OCI-LY1 (cell line): Measurements from ENCODE around the gene MAN1B1.

ENCODE experiments used
- H2AFZ ChIP-seq: fragments of 200-600 bp; sonication (generic), shearing (Covaris generic); 2 replicates; pipeline ENCODE4 v1.6.0; 2014; ENCODE audit warnings: antibody characterized with exemption, mild to moderate bottlenecking, low read length
- H3F3A ChIP-seq: fragments of 200-600 bp; sonication (generic), shearing (Covaris generic); 2 replicates; pipeline ENCODE4 v1.6.0; 2014; ENCODE audit warnings: mild to moderate bottlenecking, antibody characterized with exemption, low read length, moderate library complexity; ENCODE audit not compliant: insufficient read depth
- H3K27ac ChIP-seq: fragments of 200-600 bp; sonication (generic); 2 replicates; pipeline ENCODE4 v1.5.1; 2014; ENCODE audit warnings: low read length, mixed run types, mild to moderate bottlenecking, low read depth; ENCODE audit not compliant: poor library complexity, severe bottlenecking
- H3K27me3 ChIP-seq: fragments of 200-600 bp; sonication (generic); 2 replicates; pipeline ENCODE4 v1.6.0; 2014; ENCODE audit warnings: antibody characterized with exemption, mild to moderate bottlenecking, low read length, moderate library complexity; ENCODE audit not compliant: insufficient read depth
- H3K36me3 ChIP-seq: fragments of 200-600 bp; sonication (generic); 2 replicates; pipeline ENCODE4 v1.6.1; 2014; ENCODE audit warnings: mild to moderate bottlenecking, antibody characterized with exemption, low read length, moderate library complexity, mixed read lengths; ENCODE audit not compliant: insufficient read depth
- H3K4me1 ChIP-seq: fragments of 200-600 bp; sonication (generic); 2 replicates; pipeline ENCODE4 v1.5.1; 2014; ENCODE audit warnings: mild to moderate bottlenecking, low read length, moderate library complexity; ENCODE audit not compliant: insufficient read depth, severe bottlenecking
- H3K4me2 ChIP-seq: fragments of 200-600 bp; sonication (generic), shearing (Covaris generic); 2 replicates; pipeline ENCODE4 v1.6.1; 2014; ENCODE audit warnings: low read length
- H3K4me3 ChIP-seq: fragments of 200-600 bp; sonication (generic); 2 replicates; pipeline ENCODE4 v1.5.1; 2014; ENCODE audit warnings: low read length, low read depth, mild to moderate bottlenecking, mixed read lengths; ENCODE audit not compliant: poor library complexity, severe bottlenecking
- H3K79me2 ChIP-seq: fragments of 200-600 bp; shearing (Covaris generic); 2 replicates; pipeline ENCODE4 v1.6.1; 2016; ENCODE audit warnings: mixed run types, low read length, mixed read lengths; ENCODE audit not compliant: insufficient read depth
- H3K9ac ChIP-seq: fragments of 200-600 bp; sonication (generic), shearing (Covaris generic); 2 replicates; pipeline ENCODE4 v1.6.1; 2014; ENCODE audit warnings: mild to moderate bottlenecking, low read length, mixed read lengths
- H3K9me2 ChIP-seq: fragments of 200-600 bp; sonication (generic), shearing (Covaris generic); 2 replicates; pipeline ENCODE4 v1.6.1; 2014; ENCODE audit warnings: low read depth, mild to moderate bottlenecking, low read length, mixed read lengths
- H3K9me3 ChIP-seq: fragments of 200-600 bp; shearing (Covaris generic); 2 replicates; pipeline ENCODE4 v1.6.1; 2014; ENCODE audit warnings: low read length, mixed read lengths
- H4K20me1 ChIP-seq: fragments of 200-600 bp; sonication (generic), shearing (Covaris generic); 2 replicates; pipeline ENCODE4 v1.6.0; 2016; ENCODE audit warnings: mild to moderate bottlenecking, low read length; ENCODE audit not compliant: insufficient read depth
- EZH2 ChIP-seq: fragments of 200-600 bp; sonication (generic), shearing (Covaris generic); IDR thresholded peaks from 2 replicates; pipeline ENCODE4 v1.8.0; 2017; ENCODE audit warnings: borderline replicate concordance, mixed run types, mild to moderate bottlenecking, antibody characterized with exemption, low read length, moderate library complexity, mixed read lengths
- TF ChIP-seq, protein P1 (sequence below): fragments of 200-600 bp; sonication (generic), shearing (Covaris generic); IDR thresholded peaks from 2 replicates; pipeline ENCODE4 v1.5.1; 2017; ENCODE audit warnings: mild to moderate bottlenecking, antibody characterized with exemption, low read length, moderate library complexity, mixed read lengths

MAN1B1 gene

DNA sequence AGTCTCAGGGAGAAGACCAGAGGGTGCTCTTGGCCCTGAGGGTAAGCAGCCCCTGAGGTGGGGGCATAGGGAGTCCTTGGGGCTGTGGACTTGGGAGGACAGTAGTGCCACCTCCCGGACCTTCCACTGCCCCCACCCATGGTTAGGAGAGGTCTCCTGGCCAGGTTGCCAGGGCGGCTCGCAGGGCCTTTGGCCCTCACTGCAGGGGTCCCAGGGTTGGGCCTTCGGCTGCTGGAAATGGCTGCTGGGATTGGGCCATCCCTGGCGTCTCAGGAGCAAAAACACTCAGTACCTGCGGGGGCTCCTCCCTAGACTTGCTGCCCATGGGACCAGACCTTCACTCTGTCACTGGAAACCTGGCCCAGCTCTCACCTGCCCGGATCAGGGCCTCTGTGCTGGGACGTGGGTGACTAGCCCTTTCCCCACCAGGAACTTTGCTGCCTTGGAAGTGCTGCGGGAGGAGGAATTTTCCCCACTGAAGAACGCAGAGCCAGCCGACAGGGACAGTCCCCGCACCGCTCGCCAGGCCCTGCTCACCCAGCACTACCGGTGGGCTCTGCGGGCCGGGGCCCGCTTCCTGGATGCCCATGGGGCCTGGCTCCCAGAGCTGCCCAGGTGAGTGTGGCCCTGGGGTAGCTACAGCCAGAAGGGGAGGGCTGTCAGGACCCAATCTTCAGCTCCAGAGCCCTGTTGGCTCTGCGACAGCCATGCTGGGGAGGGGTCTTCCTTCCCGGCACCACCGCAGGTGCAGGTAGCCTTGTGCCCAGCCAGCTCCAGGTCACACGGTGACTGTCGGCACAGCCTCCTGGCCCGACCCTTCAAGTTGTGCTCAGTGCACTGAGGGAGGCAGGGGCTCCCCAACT lies 6.3 kb upstream of the MAN1B1 start:
- no peaks in the 10 kb centered on the region; the same call in 1 of the 2 replicates for H3K27me3 ChIP-seq
- no peaks in the 10 kb centered on the region for H3F3A ChIP-seq
- TF ChIP-seq EZH2, result no peak
- H3K4me2 ChIP-seq, result no peak overlapping the region
- H3K4me1 ChIP-seq, result peaks cover 19% of the 10 kb centered on the region
- peaks cover 33% of the 10 kb centered on the region for H3K36me3 ChIP-seq
- H3K27ac ChIP-seq, result no peak overlapping the region
- H4K20me1 ChIP-seq, result no peaks in the 10 kb centered on the region
- H3K9me2 ChIP-seq, result no peaks in the 10 kb centered on the region
- H3K4me3 ChIP-seq, result no peak overlapping the region
- H3K9me3 ChIP-seq, result no peaks in the 10 kb centered on the region
- no peak overlapping the region for H3K9ac ChIP-seq
- H3K79me2 ChIP-seq, result no peaks in the 10 kb centered on the region
- no peak overlapping the region for H2AFZ ChIP-seq

DNA sequence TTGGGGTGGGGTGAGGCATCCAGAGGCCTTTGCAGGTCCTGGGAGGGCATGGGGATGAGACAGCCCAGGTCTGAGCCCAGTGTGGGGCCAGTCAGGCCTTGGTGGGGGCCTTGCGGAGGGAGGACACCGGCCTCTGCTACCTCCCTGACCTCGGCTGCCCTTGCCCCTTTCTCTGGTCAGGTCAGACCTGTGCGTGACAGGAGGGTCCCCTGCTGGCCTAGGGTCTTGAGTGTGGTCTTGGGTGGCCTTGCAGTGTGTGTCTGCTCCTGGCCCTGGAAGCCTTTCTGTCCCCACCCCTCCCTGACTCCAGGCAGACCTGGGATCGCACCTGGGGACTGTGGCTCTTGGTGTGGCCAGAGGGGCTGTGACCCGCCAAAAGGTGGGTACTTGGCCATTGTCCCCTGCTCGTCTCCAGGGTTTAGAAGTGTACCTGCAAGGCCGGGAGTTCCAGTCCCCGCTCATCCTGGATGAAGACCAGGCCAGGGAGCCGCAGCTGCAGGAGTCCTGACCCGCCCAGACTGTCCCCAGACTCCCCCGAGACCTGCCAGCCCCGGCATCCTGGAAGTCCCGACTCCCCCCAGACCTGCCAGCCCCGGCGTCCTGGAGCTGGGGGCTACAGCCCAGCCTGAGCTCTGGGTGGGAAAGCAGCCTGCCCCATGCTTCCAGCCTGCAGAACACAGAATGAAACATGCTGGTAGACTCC lies 4.4 kb upstream of the MAN1B1 start:
- no peaks in the 10 kb centered on the region; the same call in 1 of the 2 replicates for H3K27me3 ChIP-seq
- H3K9me3 ChIP-seq, result no peaks in the 10 kb centered on the region
- H3K4me1 ChIP-seq, result peaks cover 22% of the 10 kb centered on the region
- H4K20me1 ChIP-seq, result no peaks in the 10 kb centered on the region
- H3K27ac ChIP-seq, result no peak overlapping the region
- no peaks in the 10 kb centered on the region for H3K9me2 ChIP-seq
- no peak overlapping the region for H2AFZ ChIP-seq
- no peaks in the 10 kb centered on the region for H3K79me2 ChIP-seq
- H3K9ac ChIP-seq, result no peak overlapping the region
- no peaks in the 10 kb centered on the region for H3F3A ChIP-seq
- H3K4me3 ChIP-seq, result no peak overlapping the region
- no peak overlapping the region for H3K4me2 ChIP-seq
- peaks cover 33% of the 10 kb centered on the region for H3K36me3 ChIP-seq
- TF ChIP-seq, protein P1, sequence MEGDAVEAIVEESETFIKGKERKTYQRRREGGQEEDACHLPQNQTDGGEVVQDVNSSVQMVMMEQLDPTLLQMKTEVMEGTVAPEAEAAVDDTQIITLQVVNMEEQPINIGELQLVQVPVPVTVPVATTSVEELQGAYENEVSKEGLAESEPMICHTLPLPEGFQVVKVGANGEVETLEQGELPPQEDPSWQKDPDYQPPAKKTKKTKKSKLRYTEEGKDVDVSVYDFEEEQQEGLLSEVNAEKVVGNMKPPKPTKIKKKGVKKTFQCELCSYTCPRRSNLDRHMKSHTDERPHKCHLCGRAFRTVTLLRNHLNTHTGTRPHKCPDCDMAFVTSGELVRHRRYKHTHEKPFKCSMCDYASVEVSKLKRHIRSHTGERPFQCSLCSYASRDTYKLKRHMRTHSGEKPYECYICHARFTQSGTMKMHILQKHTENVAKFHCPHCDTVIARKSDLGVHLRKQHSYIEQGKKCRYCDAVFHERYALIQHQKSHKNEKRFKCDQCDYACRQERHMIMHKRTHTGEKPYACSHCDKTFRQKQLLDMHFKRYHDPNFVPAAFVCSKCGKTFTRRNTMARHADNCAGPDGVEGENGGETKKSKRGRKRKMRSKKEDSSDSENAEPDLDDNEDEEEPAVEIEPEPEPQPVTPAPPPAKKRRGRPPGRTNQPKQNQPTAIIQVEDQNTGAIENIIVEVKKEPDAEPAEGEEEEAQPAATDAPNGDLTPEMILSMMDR, result no peak
- no peak for TF ChIP-seq EZH2

DNA sequence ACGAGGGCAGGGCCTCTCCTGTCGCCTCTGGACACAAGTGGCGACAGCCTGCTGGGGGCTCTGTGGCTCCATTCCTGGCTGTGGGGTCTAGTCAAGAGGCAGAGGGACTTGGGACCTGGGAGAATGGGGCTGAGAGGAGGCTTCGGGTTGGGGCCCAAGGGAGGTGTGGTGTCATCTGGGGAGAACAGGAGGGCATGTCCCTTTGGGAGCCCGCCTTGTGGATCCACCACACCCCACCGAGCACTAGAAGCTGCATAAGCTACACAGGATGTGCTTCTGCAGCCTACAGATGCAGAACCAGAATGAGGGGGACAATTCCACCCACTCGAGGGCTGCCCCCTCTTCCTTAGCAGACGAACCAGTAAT lies 3.9 kb upstream of the MAN1B1 start:
- H3K4me2 ChIP-seq, result no peak overlapping the region
- H2AFZ ChIP-seq, result no peak overlapping the region
- H4K20me1 ChIP-seq, result no peaks in the 10 kb centered on the region

More for the DNA sequence above, 3.9 kb upstream of the MAN1B1 start:
- H3K9me3 ChIP-seq, result no peaks in the 10 kb centered on the region
- peak overlapping the region; percentile 31 for H3K27ac ChIP-seq
- H3K27me3 ChIP-seq, result no peaks in the 10 kb centered on the region; the same call in 1 of the 2 replicates
- TF ChIP-seq, protein P1, result no peak
- no peaks in the 10 kb centered on the region for H3K9me2 ChIP-seq
- no peak overlapping the region for H3K4me3 ChIP-seq
- H3K79me2 ChIP-seq, result no peaks in the 10 kb centered on the region
- no peaks in the 10 kb centered on the region for H3F3A ChIP-seq
- peaks cover 27% of the 10 kb centered on the region for H3K4me1 ChIP-seq
- H3K36me3 ChIP-seq, result peaks cover 33% of the 10 kb centered on the region
- H3K9ac ChIP-seq, result no peak overlapping the region
